ENCODE measurements around the gene LNX1. TPM values are rescaled to one million over a fixed set of nuclear protein-coding genes. Genes with fewer than 3 reads are reported as not detected.

Gene LNX1
- total RNA-seq, 1 donor: 0.43 TPM

DNA sequence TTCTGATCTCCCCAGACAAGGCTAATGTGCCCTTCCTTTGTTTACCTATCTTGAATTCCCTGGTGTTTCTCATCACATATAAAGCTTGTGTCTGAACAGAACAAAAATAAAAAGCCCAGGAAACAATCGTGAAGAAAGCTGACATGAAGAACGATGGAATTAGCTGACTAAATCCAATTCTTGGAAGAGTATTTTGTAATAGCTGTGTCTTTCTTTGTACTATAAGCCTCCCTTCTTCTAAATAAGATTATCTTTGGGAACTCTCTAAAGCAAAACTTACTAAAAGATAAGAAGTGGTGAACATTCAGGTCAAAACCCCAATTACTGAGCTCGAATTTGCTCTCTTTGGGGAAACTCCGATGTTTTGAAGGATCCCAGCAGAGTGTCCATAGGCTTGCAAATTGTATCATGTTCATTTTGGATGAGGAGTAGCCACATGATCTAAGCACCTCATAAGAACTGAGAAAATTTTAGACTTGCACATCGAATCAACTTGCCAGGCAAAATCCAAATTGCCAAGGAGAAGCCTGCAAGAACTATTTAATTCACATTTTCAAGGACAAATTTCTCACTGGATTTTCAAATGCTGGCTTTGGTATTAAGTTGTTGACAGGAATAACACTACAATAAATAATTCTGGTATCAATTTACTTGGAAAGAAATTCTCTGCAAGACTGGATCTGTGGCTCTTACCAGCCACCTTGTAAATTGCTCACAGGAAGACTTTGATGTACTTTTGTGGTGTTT, 106.2 kb downstream of the LNX1 start:
- H3K4me3 ChIP-seq (ENCODE audit: low read depth, low read length): no peak overlapping the region
- TF ChIP-seq, protein P1, sequence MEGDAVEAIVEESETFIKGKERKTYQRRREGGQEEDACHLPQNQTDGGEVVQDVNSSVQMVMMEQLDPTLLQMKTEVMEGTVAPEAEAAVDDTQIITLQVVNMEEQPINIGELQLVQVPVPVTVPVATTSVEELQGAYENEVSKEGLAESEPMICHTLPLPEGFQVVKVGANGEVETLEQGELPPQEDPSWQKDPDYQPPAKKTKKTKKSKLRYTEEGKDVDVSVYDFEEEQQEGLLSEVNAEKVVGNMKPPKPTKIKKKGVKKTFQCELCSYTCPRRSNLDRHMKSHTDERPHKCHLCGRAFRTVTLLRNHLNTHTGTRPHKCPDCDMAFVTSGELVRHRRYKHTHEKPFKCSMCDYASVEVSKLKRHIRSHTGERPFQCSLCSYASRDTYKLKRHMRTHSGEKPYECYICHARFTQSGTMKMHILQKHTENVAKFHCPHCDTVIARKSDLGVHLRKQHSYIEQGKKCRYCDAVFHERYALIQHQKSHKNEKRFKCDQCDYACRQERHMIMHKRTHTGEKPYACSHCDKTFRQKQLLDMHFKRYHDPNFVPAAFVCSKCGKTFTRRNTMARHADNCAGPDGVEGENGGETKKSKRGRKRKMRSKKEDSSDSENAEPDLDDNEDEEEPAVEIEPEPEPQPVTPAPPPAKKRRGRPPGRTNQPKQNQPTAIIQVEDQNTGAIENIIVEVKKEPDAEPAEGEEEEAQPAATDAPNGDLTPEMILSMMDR (IDR thresholded peaks at IDR 0.05; ENCODE audit: insufficient read depth, low read depth, low read length): no peak
- DNase-seq (ENCODE audit: low read depth): peak; percentile 63

DNA sequence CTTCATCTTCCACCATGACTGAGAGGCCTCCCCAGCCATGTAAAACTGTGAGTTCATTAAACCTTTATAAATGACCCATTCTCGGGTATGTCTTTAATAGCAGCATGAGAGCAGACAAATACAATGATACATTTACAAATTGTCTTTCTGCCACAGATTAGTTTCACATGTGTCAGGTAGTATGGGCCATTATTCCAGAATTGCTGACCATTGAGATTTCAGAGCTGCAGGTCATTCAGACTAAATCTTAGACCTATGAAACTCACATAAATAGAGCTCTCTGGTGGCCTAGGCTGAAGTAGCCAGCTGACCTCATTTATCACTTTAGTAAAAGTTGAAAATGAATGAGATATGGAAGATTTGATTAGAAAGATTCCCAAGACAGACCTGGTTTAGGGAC, 108.0 kb downstream of the LNX1 start:
- DNase-seq (ENCODE audit: low read depth): no peak

GRCh38 chr4:53481586-53481985, 109.7 kb downstream of the LNX1 start:
- no peak overlapping the region for H3K4me3 ChIP-seq (ENCODE audit: low read depth, low read length)
- TF ChIP-seq, protein P1 (IDR thresholded peaks at IDR 0.05; ENCODE audit: insufficient read depth, low read depth, low read length): no peak
- DNase-seq (ENCODE audit: low read depth): no peak

More for the DNA sequence above, 108.0 kb downstream of the LNX1 start:
- H3K4me3 ChIP-seq (ENCODE audit: low read depth, low read length): no peak overlapping the region
- TF ChIP-seq, protein P1 (IDR thresholded peaks at IDR 0.05; ENCODE audit: insufficient read depth, low read depth, low read length): no peak

- TF ChIP-seq, protein P1 (IDR thresholded peaks at IDR 0.05; ENCODE audit: insufficient read depth, low read depth, low read length): no peak
- H3K4me3 ChIP-seq (ENCODE audit: low read depth, low read length): no peak overlapping the region
- DNase-seq (ENCODE audit: low read depth): no peak
Measured at GRCh38 chr4:53480909-53481308, 110.4 kb downstream of the LNX1 start.

DNA sequence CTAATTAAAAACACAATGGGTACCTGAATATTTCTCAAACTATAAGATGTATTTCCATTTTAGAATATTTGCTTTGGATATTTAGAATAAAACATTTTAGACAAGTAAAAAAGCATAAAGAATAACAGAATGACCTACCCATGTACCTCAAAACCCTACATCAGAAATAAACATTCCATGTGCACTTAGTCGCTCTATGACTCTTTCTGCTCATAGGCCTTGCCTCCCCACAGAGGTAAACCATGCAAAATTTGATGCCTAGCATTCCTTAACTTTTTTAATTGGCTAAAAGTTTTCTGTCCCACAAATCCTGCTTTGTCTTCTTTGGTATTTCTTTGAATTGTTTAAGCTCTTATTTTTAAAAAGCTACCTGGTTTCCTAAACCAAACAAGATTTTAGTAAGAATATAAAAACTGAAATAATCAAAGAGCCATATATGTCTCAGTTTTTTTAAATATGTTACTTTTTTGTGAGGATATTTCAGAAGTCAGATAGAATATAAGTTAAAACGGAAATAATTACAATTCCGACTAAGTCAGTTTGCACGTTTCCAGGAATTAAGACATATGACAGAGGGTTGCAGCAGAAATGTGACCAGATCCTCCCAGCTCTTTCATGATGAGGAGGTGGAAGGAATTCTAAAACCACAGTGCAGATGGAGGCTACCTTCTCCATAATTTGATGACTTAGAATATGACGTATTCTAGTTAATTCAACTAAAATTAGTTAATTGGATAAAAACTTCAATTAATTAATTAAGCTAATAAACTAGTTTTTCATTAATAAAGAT, 111.4 kb downstream of the LNX1 start:
- TF ChIP-seq, protein P1 (IDR thresholded peaks at IDR 0.05; ENCODE audit: insufficient read depth, low read depth, low read length): no peak
- no peak for DNase-seq (ENCODE audit: low read depth)
- H3K4me3 ChIP-seq (ENCODE audit: low read depth, low read length): no peak overlapping the region

DNA sequence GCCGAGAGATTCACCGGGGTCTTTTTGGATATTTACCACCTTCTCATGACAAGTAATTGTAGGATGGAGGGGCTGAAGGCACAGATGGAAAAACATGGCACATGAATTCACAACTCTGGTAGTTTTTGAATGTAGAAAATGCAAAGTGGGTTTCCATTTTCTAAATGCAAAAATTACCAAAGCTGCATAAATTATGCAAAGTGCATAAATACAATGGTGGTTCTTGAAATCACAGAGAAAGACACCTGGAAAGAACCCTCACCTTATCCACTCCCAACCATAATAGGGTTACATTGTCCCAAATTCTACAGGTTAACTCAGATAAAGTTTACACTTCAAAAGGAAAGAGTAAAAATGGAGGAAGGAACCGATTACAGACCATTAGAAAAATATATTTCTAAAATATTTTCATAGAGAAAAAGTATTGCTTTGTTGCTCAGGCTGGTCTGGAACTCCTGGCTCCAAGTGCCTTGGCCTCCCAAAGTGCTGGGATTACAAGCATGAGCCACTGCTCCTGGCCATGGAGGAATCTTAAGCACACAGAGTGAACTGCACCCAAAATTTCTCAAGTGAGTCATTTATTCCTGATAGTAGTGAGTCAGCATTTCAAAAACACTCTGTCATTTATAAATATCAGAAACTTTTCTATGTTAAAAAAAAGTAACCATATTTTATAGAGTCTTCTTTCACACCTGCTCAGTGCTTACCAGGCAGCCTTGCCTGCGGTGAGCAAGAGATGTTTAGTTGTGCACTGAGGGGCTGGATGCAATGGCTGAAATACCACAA, 112.4 kb downstream of the LNX1 start:
- TF ChIP-seq, protein P1 (IDR thresholded peaks at IDR 0.05; ENCODE audit: insufficient read depth, low read depth, low read length): no peak
- no peak overlapping the region for H3K4me3 ChIP-seq (ENCODE audit: low read depth, low read length)
- DNase-seq (ENCODE audit: low read depth): peak; percentile 68
